HL-60 (cell line): ENCODE measurements around the gene APBA2.

Experiments
- DNase-seq, 2 experiments: peaks; one replicate each; pipeline ENCODE4 v3.0.0-alpha.2; 2010 to 2020; ENCODE audit warnings: low read depth in 1 of 2, low spot score in 1 of 2
- H3K27ac ChIP-seq: fragments of 250-450 bp; sonication (Bioruptor Pico); replicated peaks from 2 replicates; pipeline ENCODE4 v1.5.1; 2020; ENCODE audit warnings: mild to moderate bottlenecking, moderate library complexity
- H3K27me3 ChIP-seq: fragments of 250-450 bp; sonication (Bioruptor Pico); 2 replicates; pipeline ENCODE4 v1.5.1; 2021; ENCODE audit warnings: mild to moderate bottlenecking, moderate library complexity; ENCODE audit not compliant: insufficient read depth, poor library complexity, severe bottlenecking
- H3K4me3 ChIP-seq: replicated peaks from 2 replicates; pipeline ENCODE4 v1.5.1; 2011; ENCODE audit warnings: mild to moderate bottlenecking, control low read depth, low read length; ENCODE audit not compliant: insufficient read depth
- CTCF ChIP-seq: IDR thresholded peaks from one replicate; pipeline ENCODE4 v1.5.1; 2011; ENCODE audit warnings: low read length, control low read depth, inconsistent platforms; ENCODE audit not compliant: insufficient read depth
- GABPA ChIP-seq: IDR thresholded peaks from 2 replicates; pipeline ENCODE4 v1.6.1; 2012; ENCODE audit warnings: low read depth
- POLR2AphosphoS5 ChIP-seq: IDR thresholded peaks from 2 replicates; pipeline ENCODE4 v1.6.1; 2012; ENCODE audit warnings: low read depth
- REST ChIP-seq: IDR thresholded peaks from 2 replicates; pipeline ENCODE4 v1.6.1; 2012; ENCODE audit warnings: low read depth; ENCODE audit not compliant: insufficient replicate concordance
- SPI1 ChIP-seq: IDR thresholded peaks from 2 replicates; pipeline ENCODE4 v1.6.1; 2012; ENCODE audit warnings: low read depth, mild to moderate bottlenecking, borderline replicate concordance

Gene APBA2

GRCh38 chr15:28918141-28918983 is 32.6 kb downstream of the APBA2 start:
- no peak for DNase-seq
- H3K4me3 ChIP-seq, result no peak overlapping the region
- H3K27ac ChIP-seq, result no peak overlapping the region

GRCh38 chr15:28919201-28919635 is 33.4 kb downstream of the APBA2 start:
- TF ChIP-seq POLR2AphosphoS5 (no peak), SPI1 (no peak), REST (no peak), CTCF (no peak), GABPA (no peak)
- no peak overlapping the region for H3K27ac ChIP-seq
- H3K27me3 ChIP-seq, result no peaks in the 10 kb centered on the region
- no peak for DNase-seq
- no peak overlapping the region for H3K4me3 ChIP-seq

More at GRCh38 chr15:28918141-28918983, 32.6 kb downstream of the APBA2 start:
- no peak for TF ChIP-seq SPI1
- TF ChIP-seq POLR2AphosphoS5, result no peak
- no peak for TF ChIP-seq REST
- no peak for TF ChIP-seq GABPA
- TF ChIP-seq CTCF, result no peak
- H3K27me3 ChIP-seq, result no peaks in the 10 kb centered on the region

GRCh38 chr15:28919679-28920655 is 34.2 kb downstream of the APBA2 start:
- DNase-seq, result no peak
- Histone ChIP-seq H3K27ac (no peak overlapping the region), H3K27me3 (no peaks in the 10 kb centered on the region), H3K4me3 (no peak overlapping the region)
- TF ChIP-seq SPI1 (no peak), CTCF (no peak)
